ENCODE data around the gene PLEKHA7.

PLEKHA7 gene

GRCh38 chr11:16962146-16962545, 52.1 kb downstream of the PLEKHA7 start:
- no peak for DNase-seq (ENCODE audit: low read depth)
- TF ChIP-seq CTCF (IDR thresholded peaks at IDR 0.05; ENCODE audit: low read depth, low read length, missing control alignments), result no peak
- no peak overlapping the region for H3K4me3 ChIP-seq (ENCODE audit: low read depth, low read length)
- in situ Hi-C loops (cut with HindIII; ENCODE audit: low sequenced_read_pairs), result no loop called here

DNA sequence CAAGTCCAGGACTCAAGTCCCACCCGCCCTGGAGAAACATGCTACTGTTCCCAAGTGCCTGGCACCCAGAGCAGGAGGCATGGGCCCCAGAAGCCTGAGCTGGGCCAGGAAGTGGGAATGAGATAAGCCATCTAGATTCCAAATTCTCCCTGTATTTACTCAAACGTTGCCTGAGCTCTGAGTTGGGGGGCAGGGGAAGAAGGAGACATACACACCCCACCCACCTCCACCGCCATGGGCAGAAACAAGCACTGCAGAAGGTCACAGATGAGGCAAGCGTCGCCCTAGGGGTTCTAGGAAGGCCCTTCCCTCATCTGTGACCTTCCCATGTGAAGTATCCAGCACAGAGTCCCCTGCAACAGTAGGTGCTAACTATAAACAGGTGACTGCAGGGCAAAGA, 54.0 kb downstream of the PLEKHA7 start:
- in situ Hi-C loops (cut with HindIII; ENCODE audit: low sequenced_read_pairs), result no loop called here
- TF ChIP-seq CTCF (IDR thresholded peaks at IDR 0.05; ENCODE audit: low read depth, low read length, missing control alignments), result no peak
- DNase-seq (ENCODE audit: low read depth), result no peak
- no peak overlapping the region for H3K4me3 ChIP-seq (ENCODE audit: low read depth, low read length)

GRCh38 chr11:16959602-16960001, 54.6 kb downstream of the PLEKHA7 start:
- no peak overlapping the region for H3K4me3 ChIP-seq (ENCODE audit: low read depth, low read length)
- TF ChIP-seq CTCF (IDR thresholded peaks at IDR 0.05; ENCODE audit: low read depth, low read length, missing control alignments), result no peak
- no peak for DNase-seq (ENCODE audit: low read depth)
- in situ Hi-C loops (cut with HindIII; ENCODE audit: low sequenced_read_pairs), result no loop called here

DNA sequence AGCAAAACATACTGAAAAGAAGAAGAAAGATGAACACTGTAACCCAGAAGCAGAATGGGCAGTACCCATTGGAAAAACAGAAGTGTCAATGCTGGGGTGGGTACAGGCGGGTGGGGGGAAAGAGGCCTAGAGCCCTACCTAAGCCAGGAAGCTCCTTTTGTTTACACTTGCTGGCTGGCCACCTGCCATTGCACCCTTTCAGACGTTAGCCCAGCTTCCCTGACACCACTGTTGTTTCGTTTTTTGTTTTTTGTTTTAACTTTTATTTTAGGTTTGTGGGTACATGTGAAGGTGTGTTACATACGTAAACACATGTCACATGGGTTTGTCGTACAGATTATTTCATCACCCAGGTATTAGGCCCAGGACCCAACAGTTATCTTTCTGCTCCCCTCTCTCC, 55.4 kb downstream of the PLEKHA7 start:
- TF ChIP-seq CTCF (IDR thresholded peaks at IDR 0.05; ENCODE audit: low read depth, low read length, missing control alignments), result no peak
- no peak for DNase-seq (ENCODE audit: low read depth)

GRCh38 chr11:16956538-16957153, 57.6 kb downstream of the PLEKHA7 start:
- in situ Hi-C loops (cut with HindIII; ENCODE audit: low sequenced_read_pairs), result no loop called here

More for the DNA sequence above, 55.4 kb downstream of the PLEKHA7 start:
- in situ Hi-C loops (cut with HindIII; ENCODE audit: low sequenced_read_pairs), result no loop called here
- H3K4me3 ChIP-seq (ENCODE audit: low read depth, low read length), result no peak overlapping the region

DNA sequence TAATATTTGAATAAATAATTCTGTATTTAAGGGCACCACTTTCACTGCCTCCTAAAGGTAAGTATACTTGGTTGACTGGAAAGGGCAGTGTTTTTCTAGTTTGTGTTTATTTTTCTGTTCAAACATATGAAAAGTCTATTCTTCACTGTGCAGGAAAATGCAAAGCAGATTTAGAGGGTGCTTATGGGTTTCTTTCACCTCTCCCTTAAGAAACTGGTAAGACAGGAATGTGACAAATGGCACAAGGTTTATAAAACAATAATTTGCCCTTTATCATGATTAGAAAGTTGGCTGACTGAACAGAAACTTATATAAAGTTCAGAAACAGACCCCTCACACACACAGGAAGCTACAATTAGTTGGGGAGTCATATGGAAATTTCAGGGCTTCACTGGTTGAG, 60.6 kb downstream of the PLEKHA7 start:
- H3K4me3 ChIP-seq (ENCODE audit: low read depth, low read length), result no peak overlapping the region
- no peak for DNase-seq (ENCODE audit: low read depth)
- no peak for TF ChIP-seq CTCF (IDR thresholded peaks at IDR 0.05; ENCODE audit: low read depth, low read length, missing control alignments)
- in situ Hi-C loops (cut with HindIII; ENCODE audit: low sequenced_read_pairs), result no loop called here

More at GRCh38 chr11:16956538-16957153, 57.6 kb downstream of the PLEKHA7 start:
- TF ChIP-seq CTCF (IDR thresholded peaks at IDR 0.05; ENCODE audit: low read depth, low read length, missing control alignments), result no peak
- no peak for DNase-seq (ENCODE audit: low read depth)
- no peak overlapping the region for H3K4me3 ChIP-seq (ENCODE audit: low read depth, low read length)
